BJ (cell line): ENCODE results near the gene DLGAP1. TPM values are rescaled to one million over a fixed set of nuclear protein-coding genes. Genes with fewer than 3 reads are reported as not detected.

Experiments
- CTCF ChIA-PET: fragments of 350-600 bp; formaldehyde crosslinking; extraction: SDS; loops from one replicate; lab custom pipeline; 2021; ENCODE audit warnings: antibody characterized with exemption, inconsistent platforms; lab: Yijun Ruan, JAX
- POLR2A ChIA-PET: fragments of 300-600 bp; sonication (Branson Sonifier 250); formaldehyde crosslinking; extraction: SDS; loops from one replicate; lab custom pipeline; 2021; ENCODE audit warnings: antibody characterized with exemption; lab: Charles Lee
- DNase-seq: peaks from one replicate; pipeline ENCODE4 v3.0.0-alpha.2; 2011; ENCODE audit warnings: low read depth
- H3K27me3 ChIP-seq: 2 replicates; pipeline ENCODE4 v1.6.0; 2011; ENCODE audit warnings: low read length; ENCODE audit not compliant: control insufficient read depth, insufficient read depth
- H3K36me3 ChIP-seq: 2 replicates; pipeline ENCODE4 v1.5.1; 2011; ENCODE audit warnings: low read length; ENCODE audit not compliant: control insufficient read depth, insufficient read depth
- H3K4me3 ChIP-seq: 2 replicates; pipeline ENCODE4 v1.5.1; 2011; ENCODE audit warnings: low read depth, mild to moderate bottlenecking, control low read depth, low read length
- polyA plus RNA-seq: library from polyadenylated mRNA; depleted of rRNA; stranded (reverse); fragments of >200 nt; gene quantifications from 2 replicates; pipeline ENCODE4 v1.2.3, GENCODE V29; 2011
- TF ChIP-seq, protein P1 (sequence below): IDR thresholded peaks from 2 replicates; pipeline ENCODE4 v1.5.1; 2011; ENCODE audit warnings: low read depth, mild to moderate bottlenecking, control low read depth, inconsistent platforms, low read length, moderate library complexity; ENCODE audit not compliant: insufficient read depth

DLGAP1 gene
- polyA plus RNA-seq, 1 experiment = 0.02 TPM

DNA sequence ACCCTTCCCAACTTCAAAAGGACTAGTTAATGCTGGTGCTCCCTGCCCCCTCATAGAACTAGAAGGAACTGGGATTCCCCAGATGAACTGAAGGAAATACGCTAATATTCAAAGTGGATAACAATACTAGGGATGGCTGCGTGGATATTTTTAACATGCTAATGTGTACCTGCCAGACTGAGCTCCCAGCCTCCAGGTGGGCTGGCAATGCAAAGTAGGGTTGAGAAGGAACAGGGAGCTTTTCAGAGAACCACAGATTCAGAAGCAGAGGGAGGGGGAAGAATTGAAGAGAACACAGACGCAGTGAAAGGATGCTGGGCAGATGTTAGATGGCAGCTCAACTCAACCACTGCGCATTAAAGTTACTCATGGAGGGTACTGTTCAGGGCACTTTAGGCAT, 650.8 kb downstream of the DLGAP1 start:
- no peak for DNase-seq
- TF ChIP-seq, protein P1, sequence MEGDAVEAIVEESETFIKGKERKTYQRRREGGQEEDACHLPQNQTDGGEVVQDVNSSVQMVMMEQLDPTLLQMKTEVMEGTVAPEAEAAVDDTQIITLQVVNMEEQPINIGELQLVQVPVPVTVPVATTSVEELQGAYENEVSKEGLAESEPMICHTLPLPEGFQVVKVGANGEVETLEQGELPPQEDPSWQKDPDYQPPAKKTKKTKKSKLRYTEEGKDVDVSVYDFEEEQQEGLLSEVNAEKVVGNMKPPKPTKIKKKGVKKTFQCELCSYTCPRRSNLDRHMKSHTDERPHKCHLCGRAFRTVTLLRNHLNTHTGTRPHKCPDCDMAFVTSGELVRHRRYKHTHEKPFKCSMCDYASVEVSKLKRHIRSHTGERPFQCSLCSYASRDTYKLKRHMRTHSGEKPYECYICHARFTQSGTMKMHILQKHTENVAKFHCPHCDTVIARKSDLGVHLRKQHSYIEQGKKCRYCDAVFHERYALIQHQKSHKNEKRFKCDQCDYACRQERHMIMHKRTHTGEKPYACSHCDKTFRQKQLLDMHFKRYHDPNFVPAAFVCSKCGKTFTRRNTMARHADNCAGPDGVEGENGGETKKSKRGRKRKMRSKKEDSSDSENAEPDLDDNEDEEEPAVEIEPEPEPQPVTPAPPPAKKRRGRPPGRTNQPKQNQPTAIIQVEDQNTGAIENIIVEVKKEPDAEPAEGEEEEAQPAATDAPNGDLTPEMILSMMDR = no peak
- Histone ChIP-seq H3K27me3 (no peaks in the 10 kb centered on the region), H3K36me3 (no peaks in the 10 kb centered on the region), H3K4me3 (no peak overlapping the region)
- ChIA-PET POLR2A (no interaction called here), CTCF (no interaction called here)

GRCh38 chr18:3803350-3803749, 651.8 kb downstream of the DLGAP1 start:
- TF ChIP-seq, protein P1 = no peak
- DNase-seq = no peak
- Histone ChIP-seq H3K36me3 (no peaks in the 10 kb centered on the region), H3K27me3 (no peaks in the 10 kb centered on the region), H3K4me3 (no peak overlapping the region)
- POLR2A ChIA-PET = no interaction called here
- CTCF ChIA-PET = interaction anchor here (0.9 to 1.0 kb wide), 2 partner anchors 15 to 191 kb away, joined by 3 read pairs; no protein-coding TSS in a partner anchor

GRCh38 chr18:3799515-3799914, 655.6 kb downstream of the DLGAP1 start:
- ChIA-PET POLR2A (no interaction called here), CTCF (interaction anchor here (1.6 kb wide), 1 partner anchor 28 kb away, joined by 5 read pairs; no protein-coding TSS in a partner anchor)
- H3K4me3 ChIP-seq = no peak overlapping the region
- no peak for DNase-seq
- H3K36me3 ChIP-seq = no peaks in the 10 kb centered on the region
- H3K27me3 ChIP-seq = peaks cover 2% of the 10 kb centered on the region
- TF ChIP-seq, protein P1 = no peak

- Histone ChIP-seq H3K36me3 (no peaks in the 10 kb centered on the region), H3K4me3 (no peak overlapping the region), H3K27me3 (peaks cover 2% of the 10 kb centered on the region)
- CTCF ChIA-PET = no interaction called here
- no peak for DNase-seq
- POLR2A ChIA-PET = no interaction called here
- TF ChIP-seq, protein P1 = no peak
Observed at GRCh38 chr18:3798032-3798431, 657.1 kb downstream of the DLGAP1 start.

- TF ChIP-seq, protein P1 = no peak
- no peak for DNase-seq
- Histone ChIP-seq H3K27me3 (peaks cover 2% of the 10 kb centered on the region), H3K36me3 (no peaks in the 10 kb centered on the region), H3K4me3 (no peak overlapping the region)
- ChIA-PET POLR2A (no interaction called here), CTCF (interaction anchor here (0.9 to 1.0 kb wide), 2 partner anchors 24 to 198 kb away, joined by 3 read pairs; no protein-coding TSS in a partner anchor)
Observed at GRCh38 chr18:3796434-3796833, 658.7 kb downstream of the DLGAP1 start.
